Pancreas (tissue), 10 donors: Measurements from ENCODE around the gene INVS. TPM values are rescaled to one million over a fixed set of nuclear protein-coding genes. Genes with fewer than 3 reads are reported as not detected.
"Not testable (repeated sequence)": the region's sequence is repeated elsewhere in the genome, so short reads cannot be mapped to it uniquely, and the experiment has no call there.

Source experiments
- ATAC-seq, 4 donors: fragments of 200-7000 bp; cut with Tn5 transposase; one replicate each; pipeline versions ENCODE4 v1.8.0 to v1.9.1; 2020; ENCODE audit warnings: mild to moderate bottlenecking in 4 of 4, moderate library complexity in 4 of 4
- DNase-seq, 6 donors: peaks; one replicate each; pipeline ENCODE4 v3.0.0-alpha.2; 2020
- FAIRE-seq: peaks from 2 replicates; lab custom pipeline; 2012; peaks lifted over from hg19 to GRCh38; lab: Jason Lieb, UNC
- H3K27ac ChIP-seq, 4 donors: fragments of 200-600 bp; sonication (generic); 1 replicate in 3 of 4; 2 replicates in 1 of 4; pipeline versions ENCODE4 v1.5.0 to v1.8.0; 2020
- H3K27me3 ChIP-seq, 4 donors: fragments of 200-600 bp; one replicate each; pipeline ENCODE4 v1.8.0; 2021
- H3K36me3 ChIP-seq, 3 donors: fragments of 200-600 bp; sonication (generic) in 1 of 3; one replicate each; pipeline versions ENCODE4 v1.5.0 to v1.8.0; 2020 to 2021
- H3K4me1 ChIP-seq, 3 donors: fragments of 200-600 bp; one replicate each; pipeline ENCODE4 v1.8.0; 2021
- H3K4me3 ChIP-seq, 4 donors: fragments of 200-600 bp; sonication (generic) in 2 of 4; one replicate each; pipeline versions ENCODE4 v1.5.0 to v1.8.0; 2020 to 2021
- H3K9me3 ChIP-seq, 4 donors: fragments of 200-600 bp; one replicate each; pipeline ENCODE4 v1.8.0; 2021
- WGBS, 2 donors: extraction: QIAGEN DNeasy Blood & Tissue Kit; methylation state at CpG; one replicate each; pipeline ENCODE4 v1.1.7; 2013; 5-methylcytosine and 5-hydroxymethylcytosine counted together
- intact Hi-C, 3 donors: fragments of 100-400 bp; cut with DNase I; formaldehyde crosslinking; loops; one replicate each; pipeline versions ENCODE4 v1.11.1 to v1.14.2; 2022
- polyA plus RNA-seq, 2 donors: library from polyadenylated mRNA; stranded (reverse); fragments of 200-250 nt; gene quantifications; one replicate each; pipeline ENCODE4 v1.2.3, GENCODE V29; 2013
- total RNA-seq, 6 donors: library from RNA; stranded (reverse); fragmentation: NEBNext Ultra II Directional in 4 of 6; extraction: Animal tissue kit (Norgen Biotek cat#: 25700) in 4 of 6; gene quantifications; one replicate each; pipeline versions ENCODE4 v1.2.1 to v1.2.4, GENCODE V29; 2021 to 2023
- TF ChIP-seq, protein P1 (sequence below), 4 donors: fragments of 200-600 bp; sonication (generic) in 3 of 4; IDR thresholded peaks; one replicate each; pipeline versions ENCODE4 v1.5.0 to v1.8.0; 2021; ENCODE audit warnings: antibody characterized with exemption in 4 of 4
- donor health status: healthy with polysubstance abuse.
- donor health status: DM: no; HTN: no; CAD: no; lungs with moderate emphysema.
- donor health status: DM: no; HTN: no; CAD: no.
- donor health status: control.
- donor health status: control.
- donor health status: Bipolar disorder and iron deficiency.
- donor health status: DM: yes; HTN: yes; CAD: no.
- donor health status: DM: no; HTN: no; CAD: no.
- donor health status: DM: no; HTN: no; CAD: no.
- donor health status: DM: yes; HTN: yes; CAD: no.

The INVS gene
- total and polyA plus RNA-seq, 8 donors, result 3.1 to 15.0 (median 6.0) TPM

DNA sequence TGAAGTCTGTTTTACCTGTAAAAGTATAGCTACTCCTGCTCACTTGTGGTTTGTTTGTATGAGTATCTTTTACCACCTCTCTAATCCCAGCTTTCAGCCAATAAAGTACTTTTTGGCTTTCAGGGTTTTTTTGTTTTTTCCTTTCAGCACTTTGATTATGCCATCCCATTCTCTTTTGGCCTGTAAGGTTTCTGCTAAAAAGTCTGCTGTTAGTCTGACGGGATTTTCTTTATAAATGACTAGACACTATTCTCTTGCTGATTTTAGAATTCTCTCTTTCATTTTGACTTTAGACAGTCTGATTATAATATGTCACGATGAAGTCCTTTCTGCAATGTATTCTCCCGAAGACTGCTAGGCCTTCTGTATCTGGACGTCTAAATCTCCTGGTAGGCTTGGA, 216.5 kb downstream of the INVS start:
- TF ChIP-seq, protein P1, sequence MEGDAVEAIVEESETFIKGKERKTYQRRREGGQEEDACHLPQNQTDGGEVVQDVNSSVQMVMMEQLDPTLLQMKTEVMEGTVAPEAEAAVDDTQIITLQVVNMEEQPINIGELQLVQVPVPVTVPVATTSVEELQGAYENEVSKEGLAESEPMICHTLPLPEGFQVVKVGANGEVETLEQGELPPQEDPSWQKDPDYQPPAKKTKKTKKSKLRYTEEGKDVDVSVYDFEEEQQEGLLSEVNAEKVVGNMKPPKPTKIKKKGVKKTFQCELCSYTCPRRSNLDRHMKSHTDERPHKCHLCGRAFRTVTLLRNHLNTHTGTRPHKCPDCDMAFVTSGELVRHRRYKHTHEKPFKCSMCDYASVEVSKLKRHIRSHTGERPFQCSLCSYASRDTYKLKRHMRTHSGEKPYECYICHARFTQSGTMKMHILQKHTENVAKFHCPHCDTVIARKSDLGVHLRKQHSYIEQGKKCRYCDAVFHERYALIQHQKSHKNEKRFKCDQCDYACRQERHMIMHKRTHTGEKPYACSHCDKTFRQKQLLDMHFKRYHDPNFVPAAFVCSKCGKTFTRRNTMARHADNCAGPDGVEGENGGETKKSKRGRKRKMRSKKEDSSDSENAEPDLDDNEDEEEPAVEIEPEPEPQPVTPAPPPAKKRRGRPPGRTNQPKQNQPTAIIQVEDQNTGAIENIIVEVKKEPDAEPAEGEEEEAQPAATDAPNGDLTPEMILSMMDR (IDR thresholded peaks at IDR 0.05), result no peak
- intact Hi-C loops, result no loop called here
- Histone ChIP-seq H3K4me3 (no peak overlapping the region), H3K27ac (no peak overlapping the region), H3K27me3 (no peaks in the 10 kb centered on the region), H3K9me3 (no peaks in the 10 kb centered on the region), H3K36me3 (peaks cover 0 to 22% (median 0%) of the 10 kb centered on the region in 3 donors), H3K4me1 (no peaks in the 10 kb centered on the region)
- WGBS, 2 donors, result 94 to 97% methylated on average over 4 of the region's 4 CpGs
- DNase-seq, result no peak
- no peak for FAIRE-seq
- ATAC-seq, result no peak

DNA sequence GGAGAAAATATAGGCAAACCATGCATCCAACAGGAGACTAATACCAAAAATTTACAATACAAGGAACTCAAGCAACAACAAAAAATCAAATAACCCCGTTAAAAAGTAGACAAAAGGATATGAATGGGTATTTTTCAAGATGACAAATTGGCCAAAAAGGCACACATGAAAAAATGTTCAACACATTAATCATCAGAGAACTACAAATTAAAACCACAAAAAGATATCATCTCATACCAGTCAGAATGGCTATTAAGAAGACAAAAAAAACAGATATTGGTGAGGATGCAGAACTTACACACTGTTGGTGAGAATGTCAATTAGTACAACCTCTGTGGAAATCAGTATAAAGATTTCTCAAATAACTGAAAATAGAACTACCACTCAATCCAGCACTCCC, 218.7 kb downstream of the INVS start:
- whole genome bisulfite sequencing, 2 donors, result 60 to 71% methylated on average over 1 of the region's 1 CpG
- TF ChIP-seq, protein P1 (IDR thresholded peaks at IDR 0.05), result no peak
- DNase-seq (no peak), FAIRE-seq (no peak), ATAC-seq (no peak)
- intact Hi-C loops, result no loop called here
- Histone ChIP-seq H3K4me1 (no peaks in the 10 kb centered on the region), H3K27ac (no peak overlapping the region), H3K9me3 (no peaks in the 10 kb centered on the region), H3K27me3 (no peaks in the 10 kb centered on the region), H3K36me3 (peaks cover 0 to 22% (median 0%) of the 10 kb centered on the region in 3 donors), H3K4me3 (no peak overlapping the region)

DNA sequence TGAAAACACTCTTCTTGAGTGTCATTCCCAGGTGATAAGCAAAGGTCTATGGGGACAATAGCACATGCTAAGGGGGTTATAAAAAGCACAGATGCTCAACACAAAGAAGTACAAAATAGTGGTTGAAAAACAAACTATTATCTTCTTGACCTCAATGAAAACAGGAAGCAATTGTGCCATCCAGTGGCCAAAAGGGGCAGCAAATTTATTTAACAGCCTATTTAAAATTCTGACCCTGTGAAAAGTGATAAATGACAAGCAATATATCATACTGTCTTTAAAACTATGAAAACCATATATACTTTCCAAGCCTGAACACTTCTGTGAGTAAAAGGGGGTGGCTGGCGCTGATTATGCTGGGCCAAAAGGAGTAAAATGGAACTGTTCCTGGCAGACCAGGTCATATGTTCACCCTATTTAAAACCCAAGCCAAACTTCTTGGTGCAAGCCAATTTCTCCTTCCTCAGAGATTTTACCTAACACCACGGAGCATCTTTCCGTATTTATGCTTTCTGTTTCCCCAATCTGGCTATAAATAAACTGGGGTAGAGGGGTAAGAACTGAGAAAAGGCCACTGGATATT, 224.0 kb downstream of the INVS start:
- 41 to 59% methylated on average over 3 of the region's 3 CpGs for WGBS, 2 donors
- Histone ChIP-seq H3K27me3 (no peaks in the 10 kb centered on the region), H3K36me3 (peaks cover 0 to 28% (median 6%) of the 10 kb centered on the region in 3 donors), H3K9me3 (no peaks in the 10 kb centered on the region), H3K4me1 (no peaks in the 10 kb centered on the region), H3K27ac (no peak overlapping the region), H3K4me3 (no peak overlapping the region)
- intact Hi-C loops, result no loop called here
- TF ChIP-seq, protein P1 (IDR thresholded peaks at IDR 0.05), result peak in 3 of 4 donors; percentile 42 to 54 (median 54)
- DNase-seq (peak in 1 of 6 donors; percentile 23), ATAC-seq (peak in 3 of 4 donors; percentile 50 to 64 (median 63)), FAIRE-seq (no peak)

DNA sequence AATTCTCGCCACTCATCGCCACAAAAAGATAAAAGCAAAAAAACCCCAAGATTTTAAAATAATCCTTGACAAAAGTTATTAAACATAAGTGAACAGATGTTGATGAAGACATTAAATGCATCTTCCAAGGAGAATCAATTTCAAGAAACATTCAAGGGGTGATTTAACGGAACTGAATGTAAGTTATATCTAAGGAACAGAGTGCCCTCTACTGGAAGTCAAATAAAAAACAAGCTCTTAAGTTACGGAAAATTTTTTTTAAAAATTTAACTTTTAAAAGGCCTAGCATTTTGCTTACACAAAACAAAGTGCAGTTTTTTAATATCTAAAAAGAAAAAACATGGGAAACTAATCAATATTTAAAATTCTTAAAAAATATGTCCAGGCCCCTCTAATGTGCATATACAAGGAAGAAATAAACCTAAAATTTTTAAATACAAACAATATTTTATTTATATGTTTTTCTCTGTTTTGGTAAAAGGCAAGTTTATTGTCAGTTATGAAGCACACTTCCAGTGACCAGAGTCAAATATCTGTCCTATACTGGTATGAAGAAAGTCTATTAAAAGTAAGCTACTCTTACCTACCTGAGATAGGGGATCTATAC, 225.7 kb downstream of the INVS start:
- WGBS, 2 donors, result 53% methylated on average over 4 of the region's 4 CpGs
- Histone ChIP-seq H3K4me3 (no peak overlapping the region), H3K9me3 (no peaks in the 10 kb centered on the region), H3K27me3 (no peaks in the 10 kb centered on the region), H3K36me3 (peaks cover 0 to 17% (median 6%) of the 10 kb centered on the region in 3 donors), H3K27ac (no peak overlapping the region), H3K4me1 (no peaks in the 10 kb centered on the region)
- peak; percentile 94 for FAIRE-seq
- TF ChIP-seq, protein P1 (IDR thresholded peaks at IDR 0.05), result peak in 2 of 4 donors; percentile 18 to 32
- peak in 2 of 4 donors; percentile 45 to 57 for ATAC-seq
- intact Hi-C loops, result no loop called here
- DNase-seq, result no peak

DNA sequence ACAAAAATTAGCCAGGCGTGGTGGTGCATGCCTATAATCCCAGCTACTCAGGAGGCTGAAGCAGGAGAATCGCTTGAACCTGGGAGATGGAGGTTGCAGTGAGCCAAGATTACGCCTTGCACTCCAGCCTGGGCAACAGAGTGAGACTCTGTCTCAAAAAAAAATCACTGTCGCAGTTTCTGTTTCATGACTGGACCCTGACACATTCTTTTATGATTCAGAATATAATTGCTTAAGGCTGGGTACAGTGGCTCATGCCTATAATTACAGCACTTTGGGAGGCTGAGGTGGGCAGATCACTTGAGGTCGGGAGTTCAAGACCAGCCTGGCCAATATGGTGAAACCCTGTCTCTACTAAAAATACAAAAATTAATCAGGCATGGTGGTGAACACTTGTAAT, 239.7 kb downstream of the INVS start:
- FAIRE-seq, DNase-seq, intact Hi-C loops, H3K4me1 ChIP-seq, H3K4me3 ChIP-seq, H3K36me3 ChIP-seq, H3K27ac ChIP-seq, ATAC-seq, H3K27me3 ChIP-seq, H3K9me3 ChIP-seq: not testable (repeated sequence)
- 95 to 100% methylated on average over 5 of the region's 5 CpGs for WGBS, 2 donors
